ENCODE data around the gene TRPV4.

TRPV4 gene

GRCh38 chr12:109830267-109830666 lies 2.9 kb downstream of the TRPV4 start:
- H3K9me3 ChIP-seq, result no peaks in the 10 kb centered on the region
- no peak overlapping the region for H3K4me3 ChIP-seq (ENCODE audit: low read depth in 1 of 2, low read length in 1 of 2)
- H3K27me3 ChIP-seq, result peaks cover 35% of the 10 kb centered on the region
- peak overlapping the region; percentile 94 for H3K27ac ChIP-seq
- H3K36me3 ChIP-seq, result no peaks in the 10 kb centered on the region
- H3K4me1 ChIP-seq (ENCODE audit: control insufficient read depth in 1 of 2, insufficient read depth in 1 of 2, low read depth in 1 of 2, low read length in 1 of 2), result peaks cover 43 to 60% of the 10 kb centered on the region in 2 experiments
- no peak for TF ChIP-seq CTCF (IDR thresholded peaks at IDR 0.05)

- no peak for TF ChIP-seq CTCF (IDR thresholded peaks at IDR 0.05)
- Histone ChIP-seq H3K9me3 (no peaks in the 10 kb centered on the region), H3K27ac (peak overlapping the region; percentile 94), H3K27me3 (peaks cover 29% of the 10 kb centered on the region), H3K36me3 (no peaks in the 10 kb centered on the region), H3K4me3 (ENCODE audit: low read depth in 1 of 2, low read length in 1 of 2) (no peak overlapping the region), H3K4me1 (ENCODE audit: control insufficient read depth in 1 of 2, insufficient read depth in 1 of 2, low read depth in 1 of 2, low read length in 1 of 2) (peaks cover 43 to 60% of the 10 kb centered on the region in 2 experiments)
Observed at GRCh38 chr12:109829667-109830066, 3.5 kb downstream of the TRPV4 start.

GRCh38 chr12:109828754-109829511 lies 4.3 kb downstream of the TRPV4 start:
- Histone ChIP-seq H3K36me3 (no peaks in the 10 kb centered on the region), H3K4me3 (ENCODE audit: low read depth in 1 of 2, low read length in 1 of 2) (peak overlapping the region; percentile 52 to 59), H3K4me1 (ENCODE audit: control insufficient read depth in 1 of 2, insufficient read depth in 1 of 2, low read depth in 1 of 2, low read length in 1 of 2) (peaks cover 43 to 60% of the 10 kb centered on the region in 2 experiments), H3K27ac (peak overlapping the region; percentile 94), H3K27me3 (peaks cover 22% of the 10 kb centered on the region), H3K9me3 (no peaks in the 10 kb centered on the region)
- TF ChIP-seq CTCF (IDR thresholded peaks at IDR 0.05), result no peak

- peaks cover 11% of the 10 kb centered on the region for H3K27me3 ChIP-seq
- no peaks in the 10 kb centered on the region for H3K9me3 ChIP-seq
- peak; percentile 80 for TF ChIP-seq CTCF (IDR thresholded peaks at IDR 0.05)
- peaks cover 43 to 52% of the 10 kb centered on the region in 2 experiments for H3K4me1 ChIP-seq (ENCODE audit: control insufficient read depth in 1 of 2, insufficient read depth in 1 of 2, low read depth in 1 of 2, low read length in 1 of 2)
- H3K36me3 ChIP-seq, result no peaks in the 10 kb centered on the region
- peak overlapping the region; percentile 94 for H3K27ac ChIP-seq
- H3K4me3 ChIP-seq (ENCODE audit: low read depth in 1 of 2, low read length in 1 of 2), result peak overlapping the region; percentile 52 to 59
Observed at GRCh38 chr12:109827566-109828550, 5.3 kb downstream of the TRPV4 start.

GRCh38 chr12:109827080-109827479 lies 6.1 kb downstream of the TRPV4 start:
- peak overlapping the region; percentile 94 for H3K27ac ChIP-seq
- H3K27me3 ChIP-seq, result peaks cover 3% of the 10 kb centered on the region
- no peak overlapping the region for H3K4me3 ChIP-seq (ENCODE audit: low read depth in 1 of 2, low read length in 1 of 2)
- H3K4me1 ChIP-seq (ENCODE audit: control insufficient read depth in 1 of 2, insufficient read depth in 1 of 2, low read depth in 1 of 2, low read length in 1 of 2), result peaks cover 43 to 52% of the 10 kb centered on the region in 2 experiments
- no peaks in the 10 kb centered on the region for H3K9me3 ChIP-seq
- TF ChIP-seq CTCF (IDR thresholded peaks at IDR 0.05), result no peak
- no peaks in the 10 kb centered on the region for H3K36me3 ChIP-seq

Measured in neutrophil (primary cell).